ENCODE measurements around the gene ZNF732. TPM values are rescaled to one million over a fixed set of nuclear protein-coding genes. Genes with fewer than 3 reads are reported as not detected.
"Not testable (repeated sequence)": the region's sequence is repeated elsewhere in the genome, so short reads cannot be mapped to it uniquely, and the experiment has no call there.

Gene ZNF732
- not detected for total RNA-seq

- ChIA-PET POLR2A (no interaction called here), CTCF (no interaction called here)
Measured at GRCh38 chr4:304969-305680, at the start of gene ZNF732. TSS of gene ZNF732 (minus strand) at chr4:305474. CDS start at chr4:305310, 164 bp downstream.

- CTCF ChIA-PET = no interaction called here
- POLR2A ChIA-PET = no interaction called here
Measured at GRCh38 chr4:340011-340410, 34.7 kb upstream of the ZNF732 start.

- ChIA-PET CTCF (no interaction called here), POLR2A (interaction anchor here (1.0 to 1.3 kb wide), 2 partner anchors 32 to 135 kb away, joined by 3 to 6 read pairs; no protein-coding TSS in a partner anchor)
Measured at GRCh38 chr4:338759-339097, 33.5 kb upstream of the ZNF732 start.

- CTCF ChIA-PET = no interaction called here
- POLR2A ChIA-PET = interaction anchor here (1.0 to 1.3 kb wide), 2 partner anchors 33 to 135 kb away, joined by 3 to 6 read pairs; no protein-coding TSS in a partner anchor
Measured at GRCh38 chr4:337932-338758, 32.9 kb upstream of the ZNF732 start.

DNA sequence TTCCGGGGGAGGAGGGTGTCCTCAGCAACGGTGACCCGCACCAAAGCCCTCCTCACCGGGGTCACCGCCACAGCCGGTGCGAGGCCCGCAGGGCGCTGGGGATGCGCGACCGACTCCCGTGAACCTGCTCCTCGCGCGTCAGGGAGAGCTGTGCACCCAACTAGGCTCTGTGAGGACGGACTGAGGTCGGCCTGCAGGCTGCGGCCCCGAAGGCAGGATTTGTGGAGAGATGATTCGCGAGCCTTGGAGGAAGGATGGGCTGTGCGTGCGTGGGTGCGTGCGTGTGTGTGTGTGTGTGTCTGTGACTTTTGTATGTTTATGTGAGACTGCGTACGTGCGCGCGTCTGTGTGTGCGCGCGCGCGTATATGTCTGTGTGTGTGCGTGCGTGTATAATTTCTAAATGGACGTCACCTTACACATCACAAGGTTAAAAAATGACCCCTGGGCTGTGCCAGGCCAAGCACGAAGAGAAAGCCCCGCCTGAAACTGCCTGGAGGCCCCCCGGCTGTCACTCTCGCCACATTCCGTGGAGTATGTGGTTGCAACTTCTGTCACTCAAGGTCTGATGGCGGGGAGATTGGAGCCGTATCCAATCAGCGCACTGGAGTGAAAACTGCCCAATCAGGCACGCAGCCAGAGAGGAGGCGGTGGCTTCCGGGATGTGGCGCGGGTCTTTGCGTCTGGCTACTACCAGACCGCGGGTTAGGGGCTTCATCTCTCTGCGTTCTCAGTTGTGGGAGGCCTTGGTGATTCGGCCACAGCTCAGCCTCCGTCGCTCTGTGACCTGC, 32.1 kb upstream of the ZNF732 start, which contains the start of gene ZNF141:
Gene ZNF141 (plus strand): TSS at position 672 of the 789 bp plus-strand sequence. CDS start 170 bp downstream, outside the sequence.
- ChIA-PET POLR2A (interaction anchor here (1.0 to 1.3 kb wide), 2 partner anchors 34 to 136 kb away, joined by 3 to 6 read pairs; no protein-coding TSS in a partner anchor), CTCF (no interaction called here)

DNA sequence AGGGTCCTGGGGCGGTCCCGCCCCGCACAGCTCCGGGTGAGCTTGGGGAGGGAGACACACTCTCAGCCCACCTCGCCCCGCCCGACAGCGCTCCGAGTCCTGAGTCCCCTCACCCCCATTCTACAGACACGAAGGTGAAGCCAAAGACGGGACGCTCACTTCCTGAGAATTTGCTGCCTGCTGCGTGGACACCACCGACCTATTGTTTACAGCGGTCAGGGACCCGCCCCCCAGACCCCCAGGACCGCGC, 31.5 kb upstream of the ZNF732 start:
- POLR2A ChIA-PET = no interaction called here
- CTCF ChIA-PET = no interaction called here

DNA sequence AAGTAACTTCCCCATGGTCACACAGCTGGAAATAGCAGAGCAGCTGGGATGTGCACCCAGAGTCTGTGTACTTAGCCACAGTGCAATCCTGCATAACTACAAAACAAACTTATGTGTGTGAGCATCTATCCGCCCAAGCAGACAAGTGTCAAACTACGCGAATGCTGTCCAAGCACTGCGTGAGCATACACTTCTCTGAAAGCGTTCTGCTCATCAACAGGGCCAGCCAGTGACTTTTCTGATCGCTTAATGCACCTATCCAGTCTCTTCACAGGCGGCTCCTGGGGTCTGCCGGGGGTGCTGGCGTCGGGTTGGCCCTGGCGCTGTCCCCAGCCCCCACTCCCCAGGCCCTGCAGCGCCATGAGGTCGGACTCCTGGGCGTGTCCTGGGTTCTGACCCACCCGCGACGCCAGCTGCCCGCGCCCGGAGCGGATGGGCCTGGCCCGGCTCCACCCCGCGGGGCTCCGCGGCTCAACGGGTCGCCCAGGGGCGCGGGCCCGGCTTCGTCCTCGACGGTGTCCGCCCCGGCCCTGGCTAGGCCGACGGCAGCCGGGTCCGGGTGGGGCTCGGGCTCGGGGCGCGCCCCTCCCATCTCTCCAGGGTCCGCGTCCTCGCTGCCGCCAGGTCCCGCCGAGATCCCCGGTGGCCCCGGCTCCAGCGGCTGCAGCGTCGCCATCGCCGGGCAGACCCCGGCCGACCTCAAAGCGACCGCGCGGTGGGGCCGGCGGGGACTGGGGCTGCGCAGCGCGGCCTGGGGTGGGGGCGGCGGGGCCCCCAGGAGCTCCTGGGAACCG, 31.0 kb upstream of the ZNF732 start:
- CTCF ChIA-PET = no interaction called here
- POLR2A ChIA-PET = no interaction called here

- CTCF ChIA-PET = no interaction called here
Measured at GRCh38 chr4:335515-335914, 30.2 kb upstream of the ZNF732 start.

DNA sequence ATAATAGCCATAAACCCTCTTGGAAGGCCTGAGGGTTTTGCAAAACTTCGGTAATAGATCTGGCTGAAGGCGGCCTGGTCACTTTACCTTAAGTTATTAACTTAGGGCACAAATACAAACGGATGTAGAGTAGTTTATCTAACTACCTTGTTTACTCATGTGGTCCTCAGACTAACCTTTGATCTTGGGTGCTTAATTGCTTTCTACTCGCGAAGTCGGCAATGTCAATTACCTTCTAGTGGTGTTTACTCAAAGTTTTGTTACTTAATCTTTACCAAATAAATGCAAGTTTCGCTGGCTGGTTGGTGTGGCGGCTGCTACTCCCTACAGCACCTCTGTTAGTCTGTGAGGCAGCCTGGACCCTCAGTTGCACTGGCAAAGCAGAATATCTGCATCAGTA, 23.5 kb upstream of the ZNF732 start:
- CTCF ChIA-PET = no interaction called here

More at GRCh38 chr4:335515-335914, 30.2 kb upstream of the ZNF732 start:
- POLR2A ChIA-PET = no interaction called here

DNA sequence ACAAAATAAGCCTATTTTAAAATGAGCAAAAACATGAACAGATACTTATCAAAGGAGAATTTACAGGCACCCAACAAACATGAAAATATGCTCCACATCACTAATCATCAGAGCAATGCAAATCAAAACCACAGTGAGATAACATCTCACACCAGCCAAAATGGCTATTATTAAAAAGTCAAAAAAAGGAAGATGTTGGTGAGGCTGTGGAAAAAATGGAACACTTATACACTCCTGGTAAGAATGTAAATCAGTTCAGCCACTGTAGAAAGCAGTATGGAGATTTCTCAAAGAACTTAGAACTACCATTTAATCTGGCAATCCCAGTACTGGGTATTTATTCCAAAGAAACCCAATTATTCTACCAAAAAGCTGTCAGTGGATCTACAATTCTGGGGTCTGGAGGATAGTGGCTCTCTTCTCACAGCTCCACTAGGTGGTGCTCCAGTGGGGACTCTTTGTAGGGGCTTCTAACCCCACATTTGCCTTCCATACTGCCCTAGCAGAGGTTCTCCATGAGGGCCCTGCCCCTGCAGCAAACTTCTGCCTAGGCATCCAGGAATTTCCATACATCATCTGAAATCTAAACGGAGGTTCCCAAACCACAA, 9.1 kb upstream of the ZNF732 start:
- CTCF ChIA-PET = no interaction called here
- POLR2A ChIA-PET = no interaction called here

More for the DNA sequence above, 23.5 kb upstream of the ZNF732 start:
- POLR2A ChIA-PET = no interaction called here

DNA sequence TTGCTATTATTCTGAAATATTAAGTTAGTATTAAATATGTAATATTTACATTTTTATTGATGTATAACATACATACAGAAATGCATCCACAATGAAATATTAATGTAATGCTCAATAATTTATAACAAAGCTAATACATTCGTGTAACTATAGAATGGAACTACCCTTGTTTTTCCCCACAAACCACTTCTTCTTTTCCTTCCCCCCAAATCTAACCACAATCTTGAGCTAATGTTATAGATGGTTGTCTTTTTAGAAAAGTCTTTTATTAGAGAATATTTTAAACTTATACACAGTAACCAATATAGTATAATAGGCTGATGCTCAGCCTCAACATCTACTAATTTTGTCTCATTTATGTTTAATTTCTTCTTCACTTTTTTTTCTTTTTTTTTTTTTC, 4.5 kb upstream of the ZNF732 start:
- POLR2A ChIA-PET = no interaction called here
- CTCF ChIA-PET = no interaction called here

GRCh38 chr4:306551-306961, 1.3 kb upstream of the ZNF732 start:
- ChIA-PET CTCF (no interaction called here), POLR2A (no interaction called here)

- CTCF ChIA-PET = interaction anchor here (0.6 kb wide), 1 partner anchor 173 kb away, joined by 3 read pairs; no protein-coding TSS in a partner anchor
- POLR2A ChIA-PET = not testable (repeated sequence)
Measured at GRCh38 chr4:304516-304915, 758 bp downstream of the ZNF732 start.

DNA sequence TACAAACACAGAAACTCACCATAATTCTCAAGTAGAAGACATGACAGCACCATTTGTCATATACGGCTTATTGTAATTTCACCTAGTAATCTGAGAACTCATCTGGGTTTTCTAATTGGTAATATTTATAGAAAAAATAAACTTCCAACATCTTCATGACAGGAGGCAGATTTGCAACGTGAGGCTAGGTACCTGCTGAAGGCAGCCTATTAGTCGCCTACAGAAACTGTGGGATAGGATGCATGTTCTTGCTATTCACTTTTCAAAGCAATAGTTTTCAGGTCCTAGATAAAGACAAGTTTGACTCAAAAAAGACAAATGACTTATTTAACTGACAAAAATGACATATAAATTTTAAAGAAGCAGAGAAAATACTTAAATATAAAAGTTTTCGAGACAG, 2.9 kb downstream of the ZNF732 start:
- POLR2A ChIA-PET = no interaction called here
- CTCF ChIA-PET = no interaction called here

- CTCF ChIA-PET = no interaction called here
Measured at GRCh38 chr4:294732-295131, 10.5 kb downstream of the ZNF732 start.

DNA sequence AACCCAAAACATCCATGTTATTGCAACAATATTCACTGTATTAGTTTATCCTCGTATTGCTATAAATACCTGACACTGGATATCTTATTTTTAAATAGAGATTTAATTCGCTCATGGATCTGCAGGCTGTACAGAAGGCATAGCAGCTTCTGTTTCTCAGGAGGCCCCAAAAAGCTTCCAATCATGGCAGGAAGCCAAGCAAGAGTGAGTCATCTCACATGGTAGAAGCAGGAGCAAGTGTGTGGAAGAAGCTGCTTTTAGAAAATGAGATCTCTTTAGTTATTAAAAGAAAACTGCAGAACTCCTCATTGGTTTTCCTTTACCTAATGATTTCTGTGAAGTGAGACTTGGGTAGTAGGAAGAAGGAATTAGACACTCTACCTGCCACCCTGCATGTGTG, 16.4 kb downstream of the ZNF732 start:
- CTCF ChIA-PET = no interaction called here
- POLR2A ChIA-PET = no interaction called here

More at GRCh38 chr4:294732-295131, 10.5 kb downstream of the ZNF732 start:
- POLR2A ChIA-PET = no interaction called here

- CTCF ChIA-PET = no interaction called here
- POLR2A ChIA-PET = no interaction called here
Measured at GRCh38 chr4:273309-274017, 31.8 kb downstream of the ZNF732 start.

DNA sequence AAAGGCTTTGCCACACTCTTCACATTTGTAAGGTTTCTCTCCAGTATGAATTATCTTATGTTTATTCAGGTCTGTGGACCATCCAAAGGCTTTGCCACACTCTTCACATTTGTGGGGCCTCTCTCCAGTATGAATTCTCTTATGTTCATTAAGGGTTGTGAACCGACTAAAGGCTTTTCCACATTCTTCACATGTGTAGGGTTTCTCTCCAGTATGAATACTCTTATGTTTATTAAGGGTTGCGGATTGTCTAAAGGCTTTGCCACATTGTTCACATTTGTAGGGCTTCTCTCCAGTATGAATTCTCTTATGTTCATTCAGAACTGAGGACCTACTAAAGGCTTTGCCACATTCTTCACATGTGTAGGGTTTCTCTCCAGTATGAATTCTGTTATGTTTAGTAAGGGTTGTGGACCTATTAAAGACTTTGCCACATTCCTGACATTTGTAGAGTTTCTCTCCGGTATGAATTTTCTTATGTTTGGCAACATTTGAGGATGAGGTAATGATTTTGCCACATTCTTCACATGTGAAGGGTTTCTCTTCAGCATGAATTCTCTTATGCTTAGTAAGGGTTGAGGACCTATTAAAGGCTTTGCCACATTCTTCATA, 33.7 kb downstream of the ZNF732 start:
- CTCF ChIA-PET = no interaction called here
- POLR2A ChIA-PET = no interaction called here

- POLR2A ChIA-PET, CTCF ChIA-PET: not testable (repeated sequence)
Measured at GRCh38 chr4:259240-259639, 46.0 kb downstream of the ZNF732 start.

All from activated CD8-positive, alpha-beta memory T cell treated with anti-CD3 and anti-CD28 coated beads for 36 hours (primary cell).